Upper lobe of right lung (tissue), 1 donor: ENCODE data around the gene ECI2. TPM values are rescaled to one million over a fixed set of nuclear protein-coding genes. Genes with fewer than 3 reads are reported as not detected.

Source experiments
- ATAC-seq: fragments of 200-7000 bp; cut with Tn5 transposase; one replicate; pipeline ENCODE4 v1.9.1; 2020; ENCODE audit warnings: mild to moderate bottlenecking, moderate library complexity
- DNase-seq: peaks from one replicate; pipeline ENCODE4 v3.0.0-alpha.2; 2020
- H3K27ac ChIP-seq: fragments of 200-600 bp; one replicate; pipeline ENCODE4 v1.8.0; 2022
- H3K27me3 ChIP-seq: fragments of 200-600 bp; one replicate; pipeline ENCODE4 v1.8.0; 2022; ENCODE audit warnings: mild to moderate bottlenecking
- H3K36me3 ChIP-seq: fragments of 200-600 bp; one replicate; pipeline ENCODE4 v1.8.0; 2022
- H3K4me1 ChIP-seq: fragments of 200-600 bp; one replicate; pipeline ENCODE4 v1.8.0; 2022
- H3K4me3 ChIP-seq: fragments of 200-600 bp; one replicate; pipeline ENCODE4 v1.8.0; 2022; ENCODE audit warnings: mild to moderate bottlenecking
- H3K9me3 ChIP-seq: fragments of 200-600 bp; one replicate; pipeline ENCODE4 v1.8.0; 2022
- intact Hi-C: fragments of 100-400 bp; cut with DNase I; formaldehyde crosslinking; loops from one replicate; pipeline ENCODE4 v1.11.0; 2022
- total RNA-seq: library from RNA; stranded (reverse); fragmentation: NEBNext Ultra II Directional; extraction: Animal tissue kit (Norgen Biotek cat#: 25700); gene quantifications from one replicate; pipeline ENCODE4 v1.2.1, GENCODE V29; 2021
- TF ChIP-seq, protein P1 (sequence below): fragments of 200-600 bp; IDR thresholded peaks from one replicate; pipeline ENCODE4 v1.8.0; 2022; ENCODE audit warnings: antibody characterized with exemption
- donor health status: DM: no; HTN: yes; CAD: no; lungs with severe emphysema.

The ECI2 gene
- total RNA-seq, 1 donor from 2014 or later: 33.9 TPM

DNA sequence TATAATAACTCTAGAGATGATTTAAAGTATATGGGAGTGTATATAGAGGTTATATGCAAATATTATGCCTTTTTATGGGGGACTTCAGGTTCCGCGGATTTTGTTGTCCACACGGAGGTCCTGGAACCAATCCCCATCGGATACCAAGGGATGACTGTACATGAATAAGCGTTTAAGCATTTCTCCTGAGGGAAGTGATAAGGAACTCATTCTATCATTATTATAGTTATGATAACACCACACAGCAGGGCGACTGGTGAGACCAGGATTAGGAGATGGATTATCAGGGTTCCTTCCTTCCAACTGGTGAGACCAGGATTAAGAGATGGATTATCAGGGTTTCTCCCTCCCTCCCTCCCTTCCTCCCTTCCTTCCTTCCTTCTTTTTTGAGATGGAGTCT is 6.6 kb downstream of the ECI2 start:
- peaks cover 79% of the 10 kb centered on the region for H3K36me3 ChIP-seq
- ATAC-seq (no peak), DNase-seq (no peak)
- TF ChIP-seq, protein P1, sequence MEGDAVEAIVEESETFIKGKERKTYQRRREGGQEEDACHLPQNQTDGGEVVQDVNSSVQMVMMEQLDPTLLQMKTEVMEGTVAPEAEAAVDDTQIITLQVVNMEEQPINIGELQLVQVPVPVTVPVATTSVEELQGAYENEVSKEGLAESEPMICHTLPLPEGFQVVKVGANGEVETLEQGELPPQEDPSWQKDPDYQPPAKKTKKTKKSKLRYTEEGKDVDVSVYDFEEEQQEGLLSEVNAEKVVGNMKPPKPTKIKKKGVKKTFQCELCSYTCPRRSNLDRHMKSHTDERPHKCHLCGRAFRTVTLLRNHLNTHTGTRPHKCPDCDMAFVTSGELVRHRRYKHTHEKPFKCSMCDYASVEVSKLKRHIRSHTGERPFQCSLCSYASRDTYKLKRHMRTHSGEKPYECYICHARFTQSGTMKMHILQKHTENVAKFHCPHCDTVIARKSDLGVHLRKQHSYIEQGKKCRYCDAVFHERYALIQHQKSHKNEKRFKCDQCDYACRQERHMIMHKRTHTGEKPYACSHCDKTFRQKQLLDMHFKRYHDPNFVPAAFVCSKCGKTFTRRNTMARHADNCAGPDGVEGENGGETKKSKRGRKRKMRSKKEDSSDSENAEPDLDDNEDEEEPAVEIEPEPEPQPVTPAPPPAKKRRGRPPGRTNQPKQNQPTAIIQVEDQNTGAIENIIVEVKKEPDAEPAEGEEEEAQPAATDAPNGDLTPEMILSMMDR: no peak
- intact Hi-C loops: no loop called here
- no peaks in the 10 kb centered on the region for H3K27me3 ChIP-seq
- no peaks in the 10 kb centered on the region for H3K4me1 ChIP-seq
- no peaks in the 10 kb centered on the region for H3K9me3 ChIP-seq
- H3K4me3 ChIP-seq: no peak overlapping the region
- H3K27ac ChIP-seq: no peak overlapping the region

- Histone ChIP-seq H3K36me3 (peaks cover 85% of the 10 kb centered on the region), H3K27me3 (no peaks in the 10 kb centered on the region), H3K4me1 (no peaks in the 10 kb centered on the region), H3K4me3 (no peak overlapping the region), H3K9me3 (no peaks in the 10 kb centered on the region), H3K27ac (no peak overlapping the region)
- intact Hi-C loops: no loop called here
- TF ChIP-seq, protein P1: no peak
- ATAC-seq: no peak
- DNase-seq: no peak
Measured at GRCh38 chr6:4128072-4128471, 7.3 kb downstream of the ECI2 start.

DNA sequence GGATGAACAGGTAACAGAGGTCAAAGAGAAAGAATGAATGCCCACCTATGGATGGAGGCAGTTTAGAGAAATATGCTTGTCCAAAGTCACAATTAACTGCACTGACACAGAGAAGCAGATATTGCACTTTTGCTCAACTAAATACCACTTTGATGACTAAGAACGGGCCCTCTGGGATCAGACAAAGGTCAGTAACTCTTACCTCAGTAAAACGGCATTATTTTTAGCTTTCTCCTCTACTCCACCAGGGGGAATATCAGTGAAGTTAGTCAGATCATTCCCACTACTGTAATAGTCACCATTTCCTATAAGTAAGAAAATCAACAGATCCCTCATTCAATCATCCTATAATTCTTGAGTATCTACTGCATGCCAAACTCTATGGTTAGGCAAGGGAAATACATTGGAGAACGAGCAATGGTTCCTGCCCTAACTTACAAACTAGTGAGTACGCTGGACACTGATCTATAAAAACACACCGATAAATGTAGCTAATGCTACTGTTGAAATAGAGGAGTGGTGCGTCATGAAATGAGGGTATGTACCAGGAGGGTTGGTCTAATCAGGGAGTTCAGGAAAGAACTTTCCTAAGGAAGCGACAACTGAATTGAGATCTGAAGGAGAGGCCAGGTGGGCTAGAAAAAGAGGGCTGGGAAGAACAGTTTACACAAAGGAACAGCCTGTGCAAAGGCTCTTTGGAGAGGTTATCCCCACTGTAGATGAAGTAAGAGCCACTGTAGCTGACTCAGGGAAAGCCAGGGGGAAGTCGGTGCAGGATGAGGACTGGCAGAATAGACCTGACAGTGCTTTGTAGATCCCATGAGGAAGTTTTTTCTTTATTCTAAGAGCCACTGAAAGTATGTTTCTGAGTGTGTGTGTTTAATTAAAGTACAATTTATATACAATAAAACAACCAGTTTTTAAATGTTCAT is 9.2 kb downstream of the ECI2 start:
- DNase-seq (no peak), ATAC-seq (no peak)
- H3K36me3 ChIP-seq: peaks cover 98% of the 10 kb centered on the region
- no peaks in the 10 kb centered on the region for H3K9me3 ChIP-seq
- TF ChIP-seq, protein P1: no peak
- no peaks in the 10 kb centered on the region for H3K4me1 ChIP-seq
- H3K27ac ChIP-seq: no peak overlapping the region
- no peaks in the 10 kb centered on the region for H3K27me3 ChIP-seq
- intact Hi-C loops: no loop called here
- H3K4me3 ChIP-seq: no peak overlapping the region

DNA sequence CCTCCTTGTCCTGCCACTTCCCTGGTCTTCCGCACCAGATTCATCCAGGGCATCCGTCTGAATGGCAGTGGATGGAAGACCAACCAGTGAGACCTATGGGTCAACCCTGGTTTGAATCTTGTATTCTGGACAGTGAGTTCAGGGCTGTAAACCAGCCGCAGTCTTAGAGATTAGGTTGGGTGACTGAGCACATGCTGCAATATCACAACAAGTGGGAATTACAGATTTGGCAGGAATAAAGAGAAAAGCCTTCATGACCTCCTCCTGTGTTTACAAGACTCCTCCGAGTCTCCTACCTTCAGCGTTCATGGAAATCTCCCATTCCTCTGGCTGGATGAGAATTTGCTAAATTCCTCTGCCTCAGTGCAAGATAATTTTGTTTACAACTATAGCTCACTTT is 9.9 kb downstream of the ECI2 start:
- DNase-seq: no peak
- TF ChIP-seq, protein P1: no peak
- H3K36me3 ChIP-seq: peaks cover 98% of the 10 kb centered on the region
- intact Hi-C loops: no loop called here
- H3K27ac ChIP-seq: no peak overlapping the region
- H3K27me3 ChIP-seq: no peaks in the 10 kb centered on the region
- no peaks in the 10 kb centered on the region for H3K4me1 ChIP-seq
- no peak overlapping the region for H3K4me3 ChIP-seq
- H3K9me3 ChIP-seq: no peaks in the 10 kb centered on the region
- ATAC-seq: no peak

- Histone ChIP-seq H3K36me3 (peaks cover 98% of the 10 kb centered on the region), H3K4me3 (no peak overlapping the region), H3K4me1 (no peaks in the 10 kb centered on the region), H3K27ac (no peak overlapping the region), H3K27me3 (no peaks in the 10 kb centered on the region), H3K9me3 (no peaks in the 10 kb centered on the region)
- ATAC-seq (no peak), DNase-seq (no peak)
- intact Hi-C loops: no loop called here
- TF ChIP-seq, protein P1: no peak
Measured at GRCh38 chr6:4124351-4124750, 11.0 kb downstream of the ECI2 start.
